ENCODE results near the gene CDH18. TPM values are rescaled to one million over a fixed set of nuclear protein-coding genes. Genes with fewer than 3 reads are reported as not detected.

Gene CDH18
- total and polyA plus RNA-seq, 2 of the 13 experiments (the other 11 are each of a cell fraction or from before 2014, with no cell fraction given) = not detected

DNA sequence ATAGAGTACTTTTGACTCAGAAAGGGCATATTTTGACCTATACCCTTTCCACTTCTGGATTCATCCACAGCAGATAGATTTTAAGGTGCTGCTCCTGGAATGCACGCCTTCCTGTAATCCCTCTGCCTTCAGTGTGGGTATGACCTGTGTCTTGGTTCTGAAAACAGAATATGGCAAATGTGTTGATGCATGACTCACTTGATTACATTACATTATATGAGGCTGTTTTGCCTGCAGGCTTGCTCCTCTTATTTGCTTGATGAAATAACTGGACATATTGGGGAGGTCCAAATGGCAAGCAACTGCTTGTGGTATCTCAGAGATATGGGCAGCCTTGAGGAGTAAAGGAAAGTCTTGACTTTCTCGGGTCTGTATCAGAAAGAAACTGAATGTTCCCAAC, 468.6 kb downstream of the CDH18 start:
- ChIA-PET POLR2A (no interaction called here), CTCF (ENCODE audit: low intra/inter-chr PET ratio, low total read pairs) (no interaction called here)
- no peak overlapping the region for H3K9ac ChIP-seq (ENCODE audit: insufficient read depth, low read depth, low read length)
- no peak overlapping the region for H2AFZ ChIP-seq (ENCODE audit: low read length)
- H3K4me3 ChIP-seq (replicated peaks in 1 of 3; ENCODE audit: insufficient read depth in 1 of 3, low read depth in 2 of 3, low read length in 3 of 3) = no peak overlapping the region
- intact Hi-C loops (cut with micrococcal nuclease; ENCODE audit: unreplicated experiment) = no loop called here
- TF ChIP-seq HNRNPK (IDR thresholded peaks at IDR 0.05; ENCODE audit: low read depth, low read length, poor library complexity, severe bottlenecking) (no peak), ZFP36 (IDR thresholded peaks at IDR 0.05; ENCODE audit: borderline replicate concordance, low read depth, low read length, partially characterized antibody) (no peak), IKZF4 (CRISPR knock-in tag; IDR thresholded peaks at IDR 0.05; ENCODE audit: borderline replicate concordance, low read depth, not compliant biosample characterization) (no peak), MTF2 (CRISPR knock-in tag; IDR thresholded peaks at IDR 0.05; ENCODE audit: borderline replicate concordance) (no peak)
- TF ChIP-seq, protein P1, sequence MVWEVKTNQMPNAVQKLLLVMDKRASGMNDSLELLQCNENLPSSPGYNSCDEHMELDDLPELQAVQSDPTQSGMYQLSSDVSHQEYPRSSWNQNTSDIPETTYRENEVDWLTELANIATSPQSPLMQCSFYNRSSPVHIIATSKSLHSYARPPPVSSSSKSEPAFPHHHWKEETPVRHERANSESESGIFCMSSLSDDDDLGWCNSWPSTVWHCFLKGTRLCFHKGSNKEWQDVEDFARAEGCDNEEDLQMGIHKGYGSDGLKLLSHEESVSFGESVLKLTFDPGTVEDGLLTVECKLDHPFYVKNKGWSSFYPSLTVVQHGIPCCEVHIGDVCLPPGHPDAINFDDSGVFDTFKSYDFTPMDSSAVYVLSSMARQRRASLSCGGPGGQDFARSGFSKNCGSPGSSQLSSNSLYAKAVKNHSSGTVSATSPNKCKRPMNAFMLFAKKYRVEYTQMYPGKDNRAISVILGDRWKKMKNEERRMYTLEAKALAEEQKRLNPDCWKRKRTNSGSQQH (CRISPR knock-in tag; IDR thresholded peaks at IDR 0.05; ENCODE audit: low read depth) = no peak
- TF ChIP-seq, protein P2, sequence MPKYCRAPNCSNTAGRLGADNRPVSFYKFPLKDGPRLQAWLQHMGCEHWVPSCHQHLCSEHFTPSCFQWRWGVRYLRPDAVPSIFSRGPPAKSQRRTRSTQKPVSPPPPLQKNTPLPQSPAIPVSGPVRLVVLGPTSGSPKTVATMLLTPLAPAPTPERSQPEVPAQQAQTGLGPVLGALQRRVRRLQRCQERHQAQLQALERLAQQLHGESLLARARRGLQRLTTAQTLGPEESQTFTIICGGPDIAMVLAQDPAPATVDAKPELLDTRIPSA (CRISPR knock-in tag; IDR thresholded peaks at IDR 0.05; ENCODE audit: borderline replicate concordance) = no peak
- no peak overlapping the region for H3K4me2 ChIP-seq (ENCODE audit: low read depth, low read length)
- ATAC-seq (no peak), FAIRE-seq (no peak), DNase-seq (ENCODE audit: low spot score) (no peak)
- H3K27ac ChIP-seq (ENCODE audit: extremely low read length, insufficient read depth, low read length) = no peak overlapping the region
- in situ Hi-C loops (cut with HindIII; ENCODE audit: extremely low pct_ligation_motif_present, low pct_unique_long_range_greater_than_20kb) = no loop called here
- 0% methylated on average over 2 of the region's 2 CpGs for WGBS (ENCODE audit: low lambda C conversion rate)
- no peaks in the 10 kb centered on the region for H3K4me1 ChIP-seq (ENCODE audit: insufficient read depth, low read length)
- H4K20me1 ChIP-seq (ENCODE audit: insufficient read depth, low read length) = no peaks in the 10 kb centered on the region
- H3K36me3 ChIP-seq (replicated peaks in 1 of 2; ENCODE audit: control insufficient read depth in 1 of 2, insufficient read depth in 2 of 2, low read length in 2 of 2) = no peaks in the 10 kb centered on the region
- H3K27me3 ChIP-seq (ENCODE audit: control insufficient read depth in 1 of 2, insufficient read depth in 2 of 2, low read length in 2 of 2) = no peaks in the 10 kb centered on the region
- no TSS peak for BruUV-seq (replicated peaks)
- H3K79me2 ChIP-seq (ENCODE audit: insufficient read depth, low read length) = no peaks in the 10 kb centered on the region
- H3K9me3 ChIP-seq (ENCODE audit: low read length) = no peaks in the 10 kb centered on the region; the same call in 1 of the 2 replicates

DNA sequence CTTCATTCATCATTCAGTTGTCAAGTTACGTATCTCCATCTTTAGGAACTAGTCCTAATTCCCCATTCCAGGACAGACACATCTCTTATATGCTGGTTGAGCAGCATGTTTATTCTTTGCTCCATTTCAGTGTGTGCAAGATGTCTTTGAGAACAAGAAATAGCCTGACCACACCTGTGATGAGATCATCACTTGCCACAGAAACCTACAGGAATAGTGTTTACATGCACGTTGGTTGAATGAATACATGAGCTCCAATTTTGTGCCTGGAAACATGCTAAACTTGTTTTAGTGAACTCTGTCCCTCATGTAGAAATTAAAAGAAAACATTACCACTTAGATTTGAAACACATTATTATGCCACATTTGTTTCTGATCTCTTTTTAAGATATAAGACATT, 489.1 kb downstream of the CDH18 start:
- H3K27ac ChIP-seq (ENCODE audit: extremely low read length, insufficient read depth, low read length) = no peak overlapping the region
- no peak overlapping the region for H3K4me2 ChIP-seq (ENCODE audit: low read depth, low read length)
- H3K4me1 ChIP-seq (ENCODE audit: insufficient read depth, low read length) = no peaks in the 10 kb centered on the region
- no peaks in the 10 kb centered on the region; a peak in 1 of 5 replicates for H3K27me3 ChIP-seq (ENCODE audit: control insufficient read depth in 1 of 2, insufficient read depth in 2 of 2, low read length in 2 of 2)
- in situ Hi-C loops (cut with HindIII; ENCODE audit: extremely low pct_ligation_motif_present, low pct_unique_long_range_greater_than_20kb) = no loop called here
- BruUV-seq (replicated peaks) = no TSS peak
- ATAC-seq (no peak), FAIRE-seq (no peak), DNase-seq (ENCODE audit: low spot score) (no peak)
- H3K36me3 ChIP-seq (replicated peaks in 1 of 2; ENCODE audit: control insufficient read depth in 1 of 2, insufficient read depth in 2 of 2, low read length in 2 of 2) = no peaks in the 10 kb centered on the region
- intact Hi-C loops (cut with micrococcal nuclease; ENCODE audit: unreplicated experiment) = no loop called here
- H4K20me1 ChIP-seq (ENCODE audit: insufficient read depth, low read length) = no peaks in the 10 kb centered on the region
- ChIA-PET POLR2A (no interaction called here), CTCF (ENCODE audit: low intra/inter-chr PET ratio, low total read pairs) (no interaction called here)
- H3K4me3 ChIP-seq (replicated peaks in 1 of 3; ENCODE audit: insufficient read depth in 1 of 3, low read depth in 2 of 3, low read length in 3 of 3) = no peak overlapping the region
- H3K79me2 ChIP-seq (ENCODE audit: insufficient read depth, low read length) = no peaks in the 10 kb centered on the region
- H3K9me3 ChIP-seq (ENCODE audit: low read length) = no peaks in the 10 kb centered on the region
- H3K9ac ChIP-seq (ENCODE audit: insufficient read depth, low read depth, low read length) = no peak overlapping the region
- 4% methylated on average over 2 of the region's 2 CpGs for WGBS (ENCODE audit: low lambda C conversion rate)
- no peak overlapping the region for H2AFZ ChIP-seq (ENCODE audit: low read length)
- TF ChIP-seq, protein P3, sequence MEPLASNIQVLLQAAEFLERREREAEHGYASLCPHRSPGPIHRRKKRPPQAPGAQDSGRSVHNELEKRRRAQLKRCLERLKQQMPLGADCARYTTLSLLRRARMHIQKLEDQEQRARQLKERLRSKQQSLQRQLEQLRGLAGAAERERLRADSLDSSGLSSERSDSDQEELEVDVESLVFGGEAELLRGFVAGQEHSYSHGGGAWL (CRISPR knock-in tag; IDR thresholded peaks at IDR 0.05) = no peak
- TF ChIP-seq ZNF441 (CRISPR knock-in tag; IDR thresholded peaks at IDR 0.05; ENCODE audit: borderline replicate concordance) (no peak), RFX1 (IDR thresholded peaks at IDR 0.05) (no peak), ZNF143 (CRISPR knock-in tag; IDR thresholded peaks at IDR 0.05) (no peak), NFKBIZ (CRISPR knock-in tag; IDR thresholded peaks at IDR 0.05) (no peak), FLYWCH1 (CRISPR knock-in tag; IDR thresholded peaks at IDR 0.05) (no peak), XRCC5 (optimal IDR thresholded peaks at IDR 0.05; ENCODE audit: low read length) (no peak), NR2F6 (IDR thresholded peaks at IDR 0.05) (no peak), NR2F6 (CRISPR knock-in tag; IDR thresholded peaks at IDR 0.05) (no peak), SCMH1 (CRISPR knock-in tag; IDR thresholded peaks at IDR 0.05; ENCODE audit: borderline replicate concordance) (no peak)
- TF ChIP-seq, protein P4, sequence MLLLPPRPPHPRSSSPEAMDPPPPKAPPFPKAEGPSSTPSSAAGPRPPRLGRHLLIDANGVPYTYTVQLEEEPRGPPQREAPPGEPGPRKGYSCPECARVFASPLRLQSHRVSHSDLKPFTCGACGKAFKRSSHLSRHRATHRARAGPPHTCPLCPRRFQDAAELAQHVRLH (CRISPR knock-in tag; IDR thresholded peaks at IDR 0.05; ENCODE audit: borderline replicate concordance, low read depth) = no peak
